ENCODE results near the gene CNOT6L. TPM values are rescaled to one million over a fixed set of nuclear protein-coding genes. Genes with fewer than 3 reads are reported as not detected.

Gene CNOT6L
- total RNA-seq, 4 donors from 2014 or later: 10.0 to 21.1 (median 13.1) TPM

DNA sequence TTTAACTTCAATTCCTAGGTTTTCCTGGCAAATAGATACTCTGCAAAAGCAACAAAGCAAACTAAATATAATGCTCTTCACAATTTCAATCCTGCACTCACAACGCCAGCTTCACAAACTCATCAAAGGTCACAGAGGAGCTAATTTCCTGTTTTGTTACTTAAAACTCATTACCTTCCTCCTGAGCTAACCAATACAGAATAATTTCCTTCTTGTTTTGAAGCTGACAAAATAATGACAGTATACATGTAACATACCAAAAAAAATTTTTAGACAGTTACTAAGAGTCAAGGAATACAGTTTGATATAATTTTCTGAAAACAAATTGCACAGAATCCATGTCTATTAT is 17.9 kb downstream of the CNOT6L start:
- TF ChIP-seq, protein P1, sequence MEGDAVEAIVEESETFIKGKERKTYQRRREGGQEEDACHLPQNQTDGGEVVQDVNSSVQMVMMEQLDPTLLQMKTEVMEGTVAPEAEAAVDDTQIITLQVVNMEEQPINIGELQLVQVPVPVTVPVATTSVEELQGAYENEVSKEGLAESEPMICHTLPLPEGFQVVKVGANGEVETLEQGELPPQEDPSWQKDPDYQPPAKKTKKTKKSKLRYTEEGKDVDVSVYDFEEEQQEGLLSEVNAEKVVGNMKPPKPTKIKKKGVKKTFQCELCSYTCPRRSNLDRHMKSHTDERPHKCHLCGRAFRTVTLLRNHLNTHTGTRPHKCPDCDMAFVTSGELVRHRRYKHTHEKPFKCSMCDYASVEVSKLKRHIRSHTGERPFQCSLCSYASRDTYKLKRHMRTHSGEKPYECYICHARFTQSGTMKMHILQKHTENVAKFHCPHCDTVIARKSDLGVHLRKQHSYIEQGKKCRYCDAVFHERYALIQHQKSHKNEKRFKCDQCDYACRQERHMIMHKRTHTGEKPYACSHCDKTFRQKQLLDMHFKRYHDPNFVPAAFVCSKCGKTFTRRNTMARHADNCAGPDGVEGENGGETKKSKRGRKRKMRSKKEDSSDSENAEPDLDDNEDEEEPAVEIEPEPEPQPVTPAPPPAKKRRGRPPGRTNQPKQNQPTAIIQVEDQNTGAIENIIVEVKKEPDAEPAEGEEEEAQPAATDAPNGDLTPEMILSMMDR (IDR thresholded peaks at IDR 0.05 in 4 of 5, conservative IDR thresholded peaks at IDR 0.05 in 1 of 5): no peak
- no peak for TF ChIP-seq POLR2A (IDR thresholded peaks at IDR 0.05)
- H3K36me3 ChIP-seq: no peaks in the 10 kb centered on the region
- in situ Hi-C loops (cut with MboI; ENCODE audit: low sequenced_read_pairs in 4 of 4) (no loop called here), intact Hi-C loops (cut with DNase I; ENCODE audit: low total_unique reads) (no loop called here)
- H3K27me3 ChIP-seq: no peaks in the 10 kb centered on the region
- peak overlapping the region; percentile 55 to 68 (median 56) for H3K27ac ChIP-seq
- DNase-seq (no peak), ATAC-seq (no peak)
- peaks cover 49 to 64% of the 10 kb centered on the region in 2 donors for H3K4me1 ChIP-seq
- no peaks in the 10 kb centered on the region for H3K9me3 ChIP-seq
- H3K4me3 ChIP-seq: peak overlapping the region in 3 of 4 donors; percentile 2 to 14 (median 4)

DNA sequence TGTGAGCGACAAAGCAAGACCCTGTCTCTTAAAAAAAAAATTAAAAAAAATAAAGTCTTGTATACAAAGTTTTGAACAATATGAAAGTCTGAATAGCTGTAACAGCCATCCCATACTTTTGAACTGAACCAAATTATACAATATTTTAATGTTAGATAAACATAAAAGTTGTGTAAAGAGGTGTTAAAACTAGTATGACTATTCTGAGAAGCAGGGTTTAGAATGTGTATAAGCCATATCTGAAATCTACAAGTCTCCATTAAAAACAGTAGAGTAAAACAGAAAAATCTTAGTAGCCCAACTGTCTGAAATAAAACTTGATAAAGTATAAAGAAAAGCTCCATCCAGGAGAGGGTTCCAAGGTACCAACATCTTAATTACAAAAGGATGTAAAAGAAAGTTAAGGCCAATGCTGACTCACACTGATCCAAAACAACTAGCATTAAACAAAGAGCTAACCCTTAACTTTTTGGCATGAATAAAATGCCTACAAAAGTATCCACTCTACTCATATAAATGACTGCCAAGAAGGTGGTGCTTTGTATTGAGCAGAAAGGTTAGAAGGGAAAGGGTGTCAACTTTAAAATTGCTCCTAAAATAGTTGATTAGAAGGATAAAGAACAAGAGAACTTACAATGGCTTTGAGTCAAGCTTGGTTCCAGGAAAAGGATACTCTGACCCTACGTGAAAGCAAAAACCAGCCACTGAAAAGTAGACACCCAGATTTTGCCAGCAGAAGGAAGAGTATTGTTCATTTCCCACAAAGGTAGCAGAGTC is 18.5 kb downstream of the CNOT6L start:
- intact Hi-C loops (cut with DNase I; ENCODE audit: low total_unique reads) (no loop called here), in situ Hi-C loops (cut with MboI; ENCODE audit: low sequenced_read_pairs in 4 of 4) (no loop called here)
- peak overlapping the region; percentile 55 to 68 (median 56) for H3K27ac ChIP-seq
- peak overlapping the region in 3 of 4 donors; percentile 2 to 14 (median 4) for H3K4me3 ChIP-seq
- H3K9me3 ChIP-seq: no peaks in the 10 kb centered on the region
- no peaks in the 10 kb centered on the region for H3K27me3 ChIP-seq
- peaks cover 50 to 68% of the 10 kb centered on the region in 2 donors for H3K4me1 ChIP-seq
- TF ChIP-seq, protein P1 (IDR thresholded peaks at IDR 0.05 in 4 of 5, conservative IDR thresholded peaks at IDR 0.05 in 1 of 5): no peak
- no peak for TF ChIP-seq POLR2A (IDR thresholded peaks at IDR 0.05)
- ATAC-seq (peak; percentile 58 to 77), DNase-seq (no peak)
- no peaks in the 10 kb centered on the region for H3K36me3 ChIP-seq

DNA sequence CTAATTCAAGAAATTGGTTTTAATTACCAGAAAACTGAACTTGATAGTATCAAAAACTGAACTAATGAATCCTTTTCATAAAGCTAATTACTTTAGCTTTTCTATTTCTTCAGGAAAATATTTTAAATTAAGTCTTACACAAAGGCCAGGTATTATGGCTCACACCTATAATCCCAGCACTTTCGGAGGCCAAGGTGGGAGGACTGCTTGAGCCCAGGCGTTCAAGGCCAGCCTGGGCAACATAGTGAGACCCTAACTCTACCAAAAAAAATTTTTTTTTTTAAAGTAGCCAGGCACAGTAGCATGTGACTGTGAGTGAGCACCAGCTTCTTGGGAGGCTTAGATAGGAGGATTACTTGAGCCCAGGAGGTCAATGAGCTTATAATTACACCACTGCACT is 19.1 kb downstream of the CNOT6L start:
- H3K4me1 ChIP-seq: peaks cover 50 to 64% of the 10 kb centered on the region in 2 donors
- DNase-seq (no peak), ATAC-seq (no peak)
- no peaks in the 10 kb centered on the region for H3K27me3 ChIP-seq
- intact Hi-C loops (cut with DNase I; ENCODE audit: low total_unique reads): no loop called here
- TF ChIP-seq, protein P1 (IDR thresholded peaks at IDR 0.05 in 4 of 5, conservative IDR thresholded peaks at IDR 0.05 in 1 of 5): no peak
- TF ChIP-seq POLR2A (IDR thresholded peaks at IDR 0.05): no peak
- peak overlapping the region; percentile 55 to 68 (median 56) for H3K27ac ChIP-seq
- no peak overlapping the region for H3K4me3 ChIP-seq
- no peaks in the 10 kb centered on the region for H3K9me3 ChIP-seq
- H3K36me3 ChIP-seq: no peaks in the 10 kb centered on the region
- in situ Hi-C loops (cut with MboI; ENCODE audit: low sequenced_read_pairs in 4 of 4): no loop called here

DNA sequence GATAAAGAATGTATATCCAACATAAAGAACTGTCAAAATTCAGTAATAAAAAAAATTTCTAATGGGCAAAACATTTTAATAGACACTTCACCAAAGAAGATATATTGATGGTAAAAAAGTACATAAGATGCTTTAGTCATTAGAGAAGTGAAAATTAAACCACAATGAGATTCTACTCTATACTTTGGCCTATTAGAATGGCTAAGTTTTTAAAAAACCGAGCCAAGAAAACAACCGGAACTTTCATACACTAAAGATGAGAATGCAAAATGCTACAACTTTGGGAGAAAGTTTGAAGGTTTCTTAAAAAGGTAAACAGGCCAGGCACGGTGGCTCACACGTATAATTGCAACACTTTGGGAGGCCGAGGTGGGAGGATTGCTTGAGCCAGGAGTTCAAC is 20.8 kb downstream of the CNOT6L start:
- TF ChIP-seq, protein P1 (IDR thresholded peaks at IDR 0.05 in 4 of 5, conservative IDR thresholded peaks at IDR 0.05 in 1 of 5): no peak
- TF ChIP-seq POLR2A (IDR thresholded peaks at IDR 0.05): no peak
- ATAC-seq (no peak), DNase-seq (no peak)
- peaks cover 50 to 64% of the 10 kb centered on the region in 2 donors for H3K4me1 ChIP-seq
- no peaks in the 10 kb centered on the region for H3K9me3 ChIP-seq
- H3K36me3 ChIP-seq: no peaks in the 10 kb centered on the region
- in situ Hi-C loops (cut with MboI; ENCODE audit: low sequenced_read_pairs in 4 of 4): no loop called here
- H3K27ac ChIP-seq: no peak overlapping the region
- intact Hi-C loops (cut with DNase I; ENCODE audit: low total_unique reads): no loop called here
- no peaks in the 10 kb centered on the region for H3K27me3 ChIP-seq
- no peak overlapping the region for H3K4me3 ChIP-seq
